DOHH2 (cell line): ENCODE data around the gene RPL41.

Experiments used
- H3F3A ChIP-seq: fragments of 200-600 bp; sonication (generic), shearing (Covaris generic); 2 replicates; pipeline ENCODE4 v1.6.0; 2016; ENCODE audit warnings: antibody characterized with exemption, mild to moderate bottlenecking; ENCODE audit not compliant: control insufficient read depth, insufficient read depth
- H3K27ac ChIP-seq: fragments of 200-600 bp; sonication (generic); 2 replicates; pipeline ENCODE4 v1.5.1; 2014; ENCODE audit warnings: low read depth, mild to moderate bottlenecking, low read length, moderate library complexity
- H3K27me3 ChIP-seq: fragments of 200-600 bp; sonication (generic); 2 replicates; pipeline ENCODE4 v1.6.1; 2014; ENCODE audit warnings: mild to moderate bottlenecking, low read length, mixed read lengths; ENCODE audit not compliant: control insufficient read depth
- H3K36me3 ChIP-seq: fragments of 200-600 bp; sonication (generic); 2 replicates; pipeline ENCODE4 v1.6.1; 2014; ENCODE audit warnings: mild to moderate bottlenecking, low read length, moderate library complexity, mixed read lengths; ENCODE audit not compliant: control insufficient read depth
- H3K4me1 ChIP-seq: fragments of 200-600 bp; sonication (generic); 2 replicates; pipeline ENCODE4 v1.6.1; 2014; ENCODE audit warnings: mild to moderate bottlenecking, low read length, mixed read lengths; ENCODE audit not compliant: control insufficient read depth
- H3K4me2 ChIP-seq: fragments of 200-600 bp; sonication (generic); 2 replicates; pipeline ENCODE4 v1.6.0; 2014; ENCODE audit warnings: mild to moderate bottlenecking, low read length, moderate library complexity
- H3K4me3 ChIP-seq: fragments of 200-600 bp; sonication (generic); 2 replicates; pipeline ENCODE4 v1.5.1; 2014; ENCODE audit warnings: mild to moderate bottlenecking, low read length, mixed read lengths
- H3K79me2 ChIP-seq: fragments of 200-600 bp; sonication (generic); 2 replicates; pipeline ENCODE4 v1.6.1; 2014; ENCODE audit warnings: mild to moderate bottlenecking, low read length, mixed read lengths; ENCODE audit not compliant: control insufficient read depth
- H3K9me2 ChIP-seq: fragments of 200-600 bp; sonication (generic); replicated peaks from 2 replicates; pipeline ENCODE4 v1.6.1; 2014; ENCODE audit warnings: mild to moderate bottlenecking, low read length, mixed read lengths; ENCODE audit not compliant: control insufficient read depth
- H3K9me3 ChIP-seq: fragments of 200-600 bp; sonication (generic); 2 replicates; pipeline ENCODE4 v1.6.1; 2014; ENCODE audit warnings: antibody characterized with exemption, low read length, mixed read lengths; ENCODE audit not compliant: control insufficient read depth, insufficient read depth
- H4K20me1 ChIP-seq: fragments of 200-600 bp; sonication (generic); 2 replicates; pipeline ENCODE4 v1.6.0; 2014; ENCODE audit warnings: low read depth, mild to moderate bottlenecking, antibody characterized with exemption, low read length, moderate library complexity; ENCODE audit not compliant: control insufficient read depth, insufficient read depth
- CTCF ChIP-seq: fragments of 200-600 bp; sonication (generic); IDR thresholded peaks from one replicate; pipeline ENCODE4 v1.5.1; 2014; ENCODE audit warnings: antibody characterized with exemption, mild to moderate bottlenecking, low read depth, low read length; ENCODE audit not compliant: poor library complexity, severe bottlenecking
- EZH2phosphoT487 ChIP-seq: fragments of 200-600 bp; sonication (generic); IDR thresholded peaks from 2 replicates; pipeline ENCODE4 v1.6.1; 2017; ENCODE audit warnings: borderline replicate concordance, mild to moderate bottlenecking, antibody characterized with exemption, low read length, moderate library complexity, mixed read lengths

Gene RPL41

GRCh38 chr12:56161690-56162351 is 45.4 kb downstream of the RPL41 start:
- peaks cover 15% of the 10 kb centered on the region for H4K20me1 ChIP-seq
- no peak overlapping the region for H3K4me3 ChIP-seq
- peak overlapping the region; percentile 94 for H3K4me2 ChIP-seq
- no peaks in the 10 kb centered on the region for H3K27me3 ChIP-seq
- H3K36me3 ChIP-seq = peaks cover 80% of the 10 kb centered on the region
- H3F3A ChIP-seq = peaks cover 36% of the 10 kb centered on the region
- H3K79me2 ChIP-seq = peaks cover 45% of the 10 kb centered on the region
- H3K9me2 ChIP-seq = no peaks in the 10 kb centered on the region
- no peak for TF ChIP-seq CTCF
- no peak for TF ChIP-seq EZH2phosphoT487
- H3K27ac ChIP-seq = no peak overlapping the region
- H3K9me3 ChIP-seq = no peaks in the 10 kb centered on the region
- peaks cover 32% of the 10 kb centered on the region for H3K4me1 ChIP-seq

- no peak for TF ChIP-seq CTCF
- Histone ChIP-seq H3K4me2 (no peak overlapping the region), H3K4me3 (no peak overlapping the region), H3F3A (peaks cover 36% of the 10 kb centered on the region), H3K36me3 (peaks cover 85% of the 10 kb centered on the region), H3K27ac (no peak overlapping the region), H3K9me3 (no peaks in the 10 kb centered on the region), H3K27me3 (no peaks in the 10 kb centered on the region), H3K79me2 (peaks cover 36% of the 10 kb centered on the region), H3K9me2 (no peaks in the 10 kb centered on the region), H4K20me1 (peaks cover 15% of the 10 kb centered on the region), H3K4me1 (peaks cover 25% of the 10 kb centered on the region)
These were observed 46.2 kb downstream of the RPL41 start for GRCh38 chr12:56162468-56163290.

GRCh38 chr12:56163533-56164344 is 47.3 kb downstream of the RPL41 start:
- no peaks in the 10 kb centered on the region for H3K27me3 ChIP-seq
- H3K9me2 ChIP-seq = no peaks in the 10 kb centered on the region
- no peak overlapping the region for H3K4me2 ChIP-seq
- peaks cover 28% of the 10 kb centered on the region for H3K79me2 ChIP-seq
- TF ChIP-seq CTCF = no peak
- TF ChIP-seq EZH2phosphoT487 = no peak
- no peaks in the 10 kb centered on the region for H3K9me3 ChIP-seq
- peaks cover 25% of the 10 kb centered on the region for H3K4me1 ChIP-seq
- peaks cover 36% of the 10 kb centered on the region for H3F3A ChIP-seq
- no peak overlapping the region for H3K27ac ChIP-seq
- H4K20me1 ChIP-seq = peaks cover 12% of the 10 kb centered on the region
- no peak overlapping the region for H3K4me3 ChIP-seq
- H3K36me3 ChIP-seq = peaks cover 87% of the 10 kb centered on the region
